ENCODE measurements around the gene MYO5C. TPM values are rescaled to one million over a fixed set of nuclear protein-coding genes. Genes with fewer than 3 reads are reported as not detected.

MYO5C gene
- total RNA-seq, 2 experiments from 2014 or later, result 1.6 to 4.1 TPM

DNA sequence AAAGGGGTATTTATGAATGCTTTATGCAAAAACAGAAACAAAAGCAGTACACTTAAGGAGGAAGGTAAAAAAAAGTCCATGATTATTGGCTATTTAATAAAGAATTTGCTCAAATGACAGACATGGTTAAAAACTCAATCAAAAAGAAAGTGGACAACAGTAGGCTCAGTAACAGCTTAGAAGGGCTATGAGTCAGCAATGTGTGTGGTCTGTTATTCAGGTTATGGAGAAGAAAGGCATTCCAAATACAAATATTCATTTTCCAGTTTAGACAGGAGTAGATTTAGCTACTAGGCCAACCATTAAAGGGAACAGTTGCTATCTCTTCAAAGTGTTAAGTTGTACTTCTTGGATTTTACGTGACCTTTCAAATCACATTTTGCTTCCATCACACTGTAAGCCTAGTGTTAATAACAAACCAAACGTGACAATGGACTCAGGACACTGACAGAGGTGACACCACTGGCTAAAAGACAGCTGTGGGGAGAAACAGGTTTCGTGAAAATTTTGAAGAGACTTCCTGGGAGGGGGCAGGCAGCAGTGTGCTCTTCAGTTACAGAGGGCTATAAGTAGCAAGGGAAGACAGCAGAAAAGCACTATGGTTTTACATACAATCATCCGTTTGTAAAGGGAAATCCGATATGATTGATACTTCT, 41.7 kb upstream of the MYO5C start:
- no peak overlapping the region for H3K4me3 ChIP-seq (ENCODE audit: low read depth, low read length, poor library complexity, severe bottlenecking)
- H3K9me2 ChIP-seq (ENCODE audit: insufficient read depth, low read length), result no peaks in the 10 kb centered on the region
- H3K4me2 ChIP-seq (ENCODE audit: low read length), result no peak overlapping the region
- H3K9me3 ChIP-seq (ENCODE audit: low read length), result no peaks in the 10 kb centered on the region
- BruUV-seq (replicated peaks), result no TSS peak
- H2AFZ ChIP-seq (ENCODE audit: low read length), result no peak overlapping the region
- CTCF ChIA-PET (ENCODE audit: unreplicated experiment), result no interaction called here
- H4K20me1 ChIP-seq (ENCODE audit: insufficient read depth, low read length), result no peaks in the 10 kb centered on the region
- POLR2A ChIA-PET, result interaction anchor here (1.1 to 1.3 kb wide), 2 partner anchors 19 to 392 kb away, joined by 3 to 5 read pairs; no protein-coding TSS in a partner anchor
- peaks cover 12% of the 10 kb centered on the region for H3K4me1 ChIP-seq (ENCODE audit: insufficient read depth, low read length, poor library complexity, severe bottlenecking)
- intact Hi-C loops (cut with micrococcal nuclease; ENCODE audit: unreplicated experiment), result no loop called here
- no peak for DNase-seq (ENCODE audit: low spot score)
- TF ChIP-seq EZH2phosphoT487 (IDR thresholded peaks at IDR 0.05; ENCODE audit: borderline replicate concordance, low read depth, low read length), result no peak
- TF ChIP-seq, protein P1, sequence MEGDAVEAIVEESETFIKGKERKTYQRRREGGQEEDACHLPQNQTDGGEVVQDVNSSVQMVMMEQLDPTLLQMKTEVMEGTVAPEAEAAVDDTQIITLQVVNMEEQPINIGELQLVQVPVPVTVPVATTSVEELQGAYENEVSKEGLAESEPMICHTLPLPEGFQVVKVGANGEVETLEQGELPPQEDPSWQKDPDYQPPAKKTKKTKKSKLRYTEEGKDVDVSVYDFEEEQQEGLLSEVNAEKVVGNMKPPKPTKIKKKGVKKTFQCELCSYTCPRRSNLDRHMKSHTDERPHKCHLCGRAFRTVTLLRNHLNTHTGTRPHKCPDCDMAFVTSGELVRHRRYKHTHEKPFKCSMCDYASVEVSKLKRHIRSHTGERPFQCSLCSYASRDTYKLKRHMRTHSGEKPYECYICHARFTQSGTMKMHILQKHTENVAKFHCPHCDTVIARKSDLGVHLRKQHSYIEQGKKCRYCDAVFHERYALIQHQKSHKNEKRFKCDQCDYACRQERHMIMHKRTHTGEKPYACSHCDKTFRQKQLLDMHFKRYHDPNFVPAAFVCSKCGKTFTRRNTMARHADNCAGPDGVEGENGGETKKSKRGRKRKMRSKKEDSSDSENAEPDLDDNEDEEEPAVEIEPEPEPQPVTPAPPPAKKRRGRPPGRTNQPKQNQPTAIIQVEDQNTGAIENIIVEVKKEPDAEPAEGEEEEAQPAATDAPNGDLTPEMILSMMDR (conservative IDR thresholded peaks at IDR 0.05; ENCODE audit: low read length), result no peak
- peaks cover 20% of the 10 kb centered on the region for H3K36me3 ChIP-seq (ENCODE audit: insufficient read depth, low read length)
- H3K79me2 ChIP-seq (ENCODE audit: insufficient read depth, low read depth, low read length), result no peaks in the 10 kb centered on the region
- no peak overlapping the region for H3K27ac ChIP-seq (ENCODE audit: low read depth, low read length, poor library complexity, severe bottlenecking)

DNA sequence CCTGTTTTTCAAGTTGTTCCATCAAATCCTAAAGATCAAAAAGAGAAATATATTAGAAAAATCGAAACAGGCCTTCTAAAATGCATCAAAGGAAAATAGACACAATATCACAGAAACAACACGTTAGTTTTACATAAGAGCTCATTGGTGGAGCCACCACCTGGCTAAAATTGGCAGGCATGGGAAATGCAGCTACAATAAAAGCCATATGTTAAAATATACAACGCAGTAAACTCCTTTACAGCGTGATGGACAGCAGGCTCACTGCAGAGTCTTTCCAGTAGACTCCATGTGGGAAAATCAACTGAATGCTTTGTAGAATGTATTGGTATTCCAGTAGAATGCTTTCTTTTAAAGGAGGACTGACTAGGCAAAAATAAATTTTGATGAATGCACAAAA, 40.9 kb upstream of the MYO5C start:
- no TSS peak for BruUV-seq (replicated peaks)
- Histone ChIP-seq H3K9me3 (ENCODE audit: low read length) (no peaks in the 10 kb centered on the region), H3K79me2 (ENCODE audit: insufficient read depth, low read depth, low read length) (no peaks in the 10 kb centered on the region), H3K4me2 (ENCODE audit: low read length) (no peak overlapping the region), H2AFZ (ENCODE audit: low read length) (no peak overlapping the region), H3K27ac (ENCODE audit: low read depth, low read length, poor library complexity, severe bottlenecking) (no peak overlapping the region), H3K36me3 (ENCODE audit: insufficient read depth, low read length) (peaks cover 20% of the 10 kb centered on the region), H3K9me2 (ENCODE audit: insufficient read depth, low read length) (no peaks in the 10 kb centered on the region), H4K20me1 (ENCODE audit: insufficient read depth, low read length) (no peaks in the 10 kb centered on the region), H3K4me1 (ENCODE audit: insufficient read depth, low read length, poor library complexity, severe bottlenecking) (peaks cover 20% of the 10 kb centered on the region), H3K4me3 (ENCODE audit: low read depth, low read length, poor library complexity, severe bottlenecking) (no peak overlapping the region)
- TF ChIP-seq, protein P1 (conservative IDR thresholded peaks at IDR 0.05; ENCODE audit: low read length), result peak; percentile 79
- no peak for TF ChIP-seq EZH2phosphoT487 (IDR thresholded peaks at IDR 0.05; ENCODE audit: borderline replicate concordance, low read depth, low read length)
- ChIA-PET CTCF (ENCODE audit: unreplicated experiment) (no interaction called here), POLR2A (interaction anchor here (0.9 to 1.3 kb wide), 4 partner anchors 11 to 393 kb away, joined by 3 to 5 read pairs (median 3); no protein-coding TSS in a partner anchor)
- DNase-seq (ENCODE audit: low spot score), result peak; percentile 48
- intact Hi-C loops (cut with micrococcal nuclease; ENCODE audit: unreplicated experiment), result loop anchor here (1.0 kb wide), 1 partner anchor 127 kb away; no protein-coding TSS in a partner anchor

DNA sequence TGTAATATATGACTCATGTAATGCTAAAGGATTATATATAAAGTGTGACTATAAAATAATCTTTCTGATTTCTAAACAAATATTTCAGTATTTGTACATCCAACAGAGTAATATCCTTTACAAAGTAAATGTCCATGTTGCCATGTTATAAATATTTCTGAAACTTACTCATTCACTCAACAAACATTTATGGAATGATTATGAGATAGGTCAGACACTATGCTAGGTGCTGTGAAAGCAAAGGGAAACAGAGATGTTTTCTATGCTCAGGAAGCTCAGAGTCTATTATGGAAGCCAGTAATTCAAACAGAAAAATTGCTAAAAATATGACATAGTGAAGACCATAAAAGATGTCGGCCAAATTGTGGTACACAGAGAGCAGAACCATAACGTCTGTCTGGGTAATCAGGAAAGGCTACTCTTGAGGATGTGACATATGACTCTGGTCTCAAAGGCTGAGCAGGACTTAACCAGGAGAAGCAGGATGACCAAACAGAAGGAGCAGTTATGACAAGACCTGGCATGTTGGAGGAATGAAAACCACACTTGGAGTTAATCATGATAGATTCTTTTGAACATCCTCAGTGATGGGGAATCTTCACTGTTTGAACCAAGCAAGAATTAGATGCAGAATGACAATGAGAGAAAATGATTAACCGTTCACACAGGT, 39.0 kb upstream of the MYO5C start:
- Histone ChIP-seq H2AFZ (ENCODE audit: low read length) (no peak overlapping the region), H3K4me1 (ENCODE audit: insufficient read depth, low read length, poor library complexity, severe bottlenecking) (peaks cover 28% of the 10 kb centered on the region), H3K4me3 (ENCODE audit: low read depth, low read length, poor library complexity, severe bottlenecking) (no peak overlapping the region), H3K79me2 (ENCODE audit: insufficient read depth, low read depth, low read length) (no peaks in the 10 kb centered on the region), H3K36me3 (ENCODE audit: insufficient read depth, low read length) (peaks cover 24% of the 10 kb centered on the region; the same call in 1 of the 2 replicates), H3K4me2 (ENCODE audit: low read length) (no peak overlapping the region), H4K20me1 (ENCODE audit: insufficient read depth, low read length) (no peaks in the 10 kb centered on the region), H3K9me3 (ENCODE audit: low read length) (no peaks in the 10 kb centered on the region), H3K27ac (ENCODE audit: low read depth, low read length, poor library complexity, severe bottlenecking) (no peak overlapping the region), H3K9me2 (ENCODE audit: insufficient read depth, low read length) (no peaks in the 10 kb centered on the region)
- ChIA-PET CTCF (ENCODE audit: unreplicated experiment) (no interaction called here), POLR2A (interaction anchor here (0.7 kb wide), 3 partner anchors 24 to 88 kb away, joined by 3 to 11 read pairs (median 10); no protein-coding TSS in a partner anchor)
- no TSS peak for BruUV-seq (replicated peaks)
- intact Hi-C loops (cut with micrococcal nuclease; ENCODE audit: unreplicated experiment), result no loop called here
- TF ChIP-seq EZH2phosphoT487 (IDR thresholded peaks at IDR 0.05; ENCODE audit: borderline replicate concordance, low read depth, low read length), result no peak
- no peak for DNase-seq (ENCODE audit: low spot score)

Measured in OCI-LY7 (cell line).